ENCODE measurements around the gene RNF17. TPM values are rescaled to one million over a fixed set of nuclear protein-coding genes. Genes with fewer than 3 reads are reported as not detected.

The RNF17 gene
- total and polyA plus RNA-seq, 2 of the 8 experiments (the other 6 are each of a cell fraction or from before 2014, with no cell fraction given) = not detected

- TF ChIP-seq CTBP2 (IDR thresholded peaks at IDR 0.05; ENCODE audit: borderline replicate concordance, insufficient read depth, insufficient read length, low read length) (no peak), CHD1 (IDR thresholded peaks at IDR 0.05; ENCODE audit: low read depth, low read length) (no peak), BCL11A (IDR thresholded peaks at IDR 0.05; ENCODE audit: low read depth in 2 of 2, low read length in 2 of 2) (no peak), TBP (IDR thresholded peaks at IDR 0.05; ENCODE audit: low read depth, low read length) (no peak), TCF12 (IDR thresholded peaks at IDR 0.05; ENCODE audit: low read depth, low read length) (no peak), E2F6 (IDR thresholded peaks at IDR 0.05) (peak; percentile 88), NRF1 (IDR thresholded peaks at IDR 0.05; ENCODE audit: low read depth, low read length) (no peak), SUZ12 (IDR thresholded peaks at IDR 0.05; ENCODE audit: low read length) (peak; percentile 57), CBX5 (IDR thresholded peaks at IDR 0.05; ENCODE audit: low read depth, low read length) (no peak), MAFK (IDR thresholded peaks at IDR 0.05; ENCODE audit: low read depth, low read length) (no peak), RFX5 (IDR thresholded peaks at IDR 0.05; ENCODE audit: borderline replicate concordance, low read depth, low read length) (no peak), GABPA (IDR thresholded peaks at IDR 0.05; ENCODE audit: borderline replicate concordance, insufficient read depth, low read length) (0 out of 2 replicates have a peak, but pooled peaks have one; percentile 24), POLR2A (IDR thresholded peaks at IDR 0.05; ENCODE audit: control extremely low read depth in 1 of 2, low read depth in 2 of 2, low read length in 2 of 2) (no peak), CHD2 (IDR thresholded peaks at IDR 0.05; ENCODE audit: low read length) (no peak), MAX (IDR thresholded peaks at IDR 0.05) (peak; percentile 85), TAF1 (IDR thresholded peaks at IDR 0.05; ENCODE audit: low read depth, low read length) (no peak), KDM4A (IDR thresholded peaks at IDR 0.05; ENCODE audit: low read depth, low read length, severe bottlenecking) (peak; percentile 50), SP2 (IDR thresholded peaks at IDR 0.05; ENCODE audit: low read length) (no peak)
- TF ChIP-seq, protein P1, sequence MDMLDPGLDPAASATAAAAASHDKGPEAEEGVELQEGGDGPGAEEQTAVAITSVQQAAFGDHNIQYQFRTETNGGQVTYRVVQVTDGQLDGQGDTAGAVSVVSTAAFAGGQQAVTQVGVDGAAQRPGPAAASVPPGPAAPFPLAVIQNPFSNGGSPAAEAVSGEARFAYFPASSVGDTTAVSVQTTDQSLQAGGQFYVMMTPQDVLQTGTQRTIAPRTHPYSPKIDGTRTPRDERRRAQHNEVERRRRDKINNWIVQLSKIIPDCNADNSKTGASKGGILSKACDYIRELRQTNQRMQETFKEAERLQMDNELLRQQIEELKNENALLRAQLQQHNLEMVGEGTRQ (IDR thresholded peaks at IDR 0.05; ENCODE audit: low read length) = no peak
- TF ChIP-seq, protein P2, sequence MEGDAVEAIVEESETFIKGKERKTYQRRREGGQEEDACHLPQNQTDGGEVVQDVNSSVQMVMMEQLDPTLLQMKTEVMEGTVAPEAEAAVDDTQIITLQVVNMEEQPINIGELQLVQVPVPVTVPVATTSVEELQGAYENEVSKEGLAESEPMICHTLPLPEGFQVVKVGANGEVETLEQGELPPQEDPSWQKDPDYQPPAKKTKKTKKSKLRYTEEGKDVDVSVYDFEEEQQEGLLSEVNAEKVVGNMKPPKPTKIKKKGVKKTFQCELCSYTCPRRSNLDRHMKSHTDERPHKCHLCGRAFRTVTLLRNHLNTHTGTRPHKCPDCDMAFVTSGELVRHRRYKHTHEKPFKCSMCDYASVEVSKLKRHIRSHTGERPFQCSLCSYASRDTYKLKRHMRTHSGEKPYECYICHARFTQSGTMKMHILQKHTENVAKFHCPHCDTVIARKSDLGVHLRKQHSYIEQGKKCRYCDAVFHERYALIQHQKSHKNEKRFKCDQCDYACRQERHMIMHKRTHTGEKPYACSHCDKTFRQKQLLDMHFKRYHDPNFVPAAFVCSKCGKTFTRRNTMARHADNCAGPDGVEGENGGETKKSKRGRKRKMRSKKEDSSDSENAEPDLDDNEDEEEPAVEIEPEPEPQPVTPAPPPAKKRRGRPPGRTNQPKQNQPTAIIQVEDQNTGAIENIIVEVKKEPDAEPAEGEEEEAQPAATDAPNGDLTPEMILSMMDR (IDR thresholded peaks at IDR 0.05; ENCODE audit: control extremely low read depth in 1 of 3, insufficient read depth in 1 of 3, low read depth in 1 of 3, low read length in 3 of 3) = no peak
Measured at GRCh38 chr13:24747248-24748060, 16.5 kb upstream of the RNF17 start (continued).
